Naive thymus-derived CD8-positive, alpha-beta T cell (primary cell): ENCODE data around the gene BAG2. TPM values are rescaled to one million over a fixed set of nuclear protein-coding genes. Genes with fewer than 3 reads are reported as not detected.
A peak's percentile ranks its signal among the peaks of the same experiment; 100 is the strongest.

Experiments
- ATAC-seq, 2 donors: fragments of 150-1000 bp; cut with Tn5 transposase in 1 of 2; sonication (Bioruptor Pico), chemical (Tn5 transposase) in 1 of 2; 1 replicate in 1 of 2; 2 replicates in 1 of 2; pipeline ENCODE4 v1.10.0; 2021; ENCODE audit warnings: mild to moderate bottlenecking in 2 of 2, moderate library complexity in 2 of 2
- POLR2A ChIA-PET: fragments of 350-600 bp; sonication (Branson Sonifier 250); formaldehyde crosslinking; loops from one replicate; lab custom pipeline; 2021; ENCODE audit warnings: antibody characterized with exemption; lab: Charles Lee
- DNase-seq, 10 donors: peaks; one replicate each; pipeline versions ENCODE4 v3.0.0 to v3.0.0-alpha.2; 2020 to 2022
- H3K27ac Mint-ChIP-seq, 10 donors: one replicate each; pipeline ENCODE4 v1.8.0; 2020 to 2022; ENCODE audit warnings: mild to moderate bottlenecking in 10 of 10, mixed read lengths in 10 of 10, moderate library complexity in 4 of 10, inconsistent platforms in 1 of 10
- H3K27me3 Mint-ChIP-seq, 5 donors: one replicate each; pipeline ENCODE4 v1.8.0; 2021 to 2022; ENCODE audit warnings: mixed read lengths in 5 of 5
- H3K36me3 Mint-ChIP-seq, 3 donors: one replicate each; pipeline ENCODE4 v1.8.0; 2020 to 2022; ENCODE audit warnings: mixed read lengths in 3 of 3, mild to moderate bottlenecking in 2 of 3, inconsistent platforms in 1 of 3
- H3K4me1 Mint-ChIP-seq, 4 donors: one replicate each; pipeline ENCODE4 v1.8.0; 2021 to 2022; ENCODE audit warnings: mixed read lengths in 4 of 4
- H3K4me3 Mint-ChIP-seq, 10 donors: one replicate each; pipeline ENCODE4 v1.8.0; 2020 to 2022; ENCODE audit warnings: mild to moderate bottlenecking in 10 of 10, mixed read lengths in 10 of 10, moderate library complexity in 6 of 10, inconsistent platforms in 1 of 10
- H3K9me3 Mint-ChIP-seq, 9 donors: one replicate each; pipeline ENCODE4 v1.8.0; 2020 to 2022; ENCODE audit warnings: mixed read lengths in 9 of 9, mild to moderate bottlenecking in 3 of 9, inconsistent platforms in 1 of 9, moderate library complexity in 1 of 9
- polyA plus RNA-seq, 3 donors: library from polyadenylated mRNA; unstranded; fragments of 300-500 nt; fragmentation: Illumina TruSeq; gene quantifications; one replicate each; pipeline ENCODE4 v1.2.3, GENCODE V29; 2021
- total RNA-seq, 8 experiments: library from RNA in 2 of 8; stranded (reverse) in 2 of 8; gene quantifications; one replicate each; pipeline ENCODE4 v1.2.3 and lab custom pipeline; 2021 to 2026

The BAG2 gene
- total and polyA plus RNA-seq, 5 experiments from 2014 or later = 2.0 to 5.2 (median 3.4) TPM

DNA sequence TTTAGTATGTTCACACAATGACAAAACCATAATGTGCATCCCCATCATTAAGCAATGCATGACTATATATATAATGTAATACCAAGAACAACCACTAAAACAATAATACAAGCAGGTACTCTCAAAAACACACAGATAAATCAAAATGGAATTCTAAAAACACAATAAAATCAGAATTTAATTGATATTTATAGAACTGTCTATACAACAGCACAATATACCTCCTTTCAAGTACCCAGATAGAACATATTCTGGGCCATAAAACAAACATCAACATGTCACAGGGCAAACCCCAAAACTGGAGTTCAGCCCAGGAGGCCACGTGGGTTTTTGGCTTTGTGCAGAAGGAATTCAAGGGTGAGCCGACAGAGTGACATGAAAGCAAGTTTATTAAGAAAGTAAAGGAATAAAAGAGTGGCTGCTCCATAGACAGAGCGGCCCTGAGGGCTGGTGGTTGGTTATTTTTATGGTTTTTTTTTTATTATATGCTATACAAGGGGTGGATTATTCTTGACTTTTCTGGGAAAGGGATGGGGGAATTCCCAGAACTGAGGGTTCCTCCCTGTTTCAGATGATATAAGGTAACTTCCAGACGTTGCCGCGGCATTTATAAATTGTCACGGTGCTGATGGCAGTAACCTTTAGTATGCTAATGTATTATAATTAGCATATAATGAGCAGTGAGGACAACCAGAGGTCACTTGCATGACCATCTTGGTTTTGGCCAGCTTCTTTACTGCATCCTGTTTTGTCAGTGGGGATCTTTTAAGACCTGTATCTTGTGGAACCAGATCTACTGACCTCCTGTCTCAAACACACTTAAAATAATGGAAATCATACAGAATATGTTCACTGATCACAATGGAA is 44.3 kb downstream of the BAG2 start:
- peaks cover 0 to 14% (median 8%) of the 10 kb centered on the region in 3 donors for H3K36me3 Mint-ChIP-seq
- ATAC-seq = no peak
- POLR2A ChIA-PET = interaction anchor here (0.7 kb wide), 1 partner anchor 9 kb away, joined by 4 read pairs; no protein-coding TSS in a partner anchor
- no peak overlapping the region for H3K27ac Mint-ChIP-seq
- peaks cover 14 to 20% (median 19%) of the 10 kb centered on the region in 4 donors for H3K4me1 Mint-ChIP-seq
- H3K27me3 Mint-ChIP-seq = peaks cover 0 to 12% (median 4%) of the 10 kb centered on the region in 5 donors
- no peak for DNase-seq
- H3K4me3 Mint-ChIP-seq = no peak overlapping the region
- H3K9me3 Mint-ChIP-seq = peaks cover 0 to 13% (median 7%) of the 10 kb centered on the region in 9 donors

DNA sequence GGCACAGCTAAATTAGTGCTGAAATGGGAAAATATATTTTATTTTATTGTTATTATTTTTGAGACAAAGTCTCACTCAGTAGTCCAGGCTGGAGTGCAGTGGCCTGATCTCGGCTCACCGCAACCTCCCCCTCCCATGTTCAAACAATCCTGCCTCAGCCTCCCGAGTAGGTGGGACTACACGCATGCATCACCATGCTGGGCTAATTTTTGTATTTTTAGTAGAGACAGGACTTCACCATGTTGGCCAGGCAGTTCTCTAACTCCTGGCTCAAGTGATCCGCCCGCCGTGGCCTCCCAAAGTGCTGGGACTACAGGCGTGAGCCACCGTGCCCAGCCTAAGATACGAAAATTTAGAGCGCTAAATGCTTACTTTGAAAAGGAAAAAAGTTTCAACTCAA is 45.1 kb downstream of the BAG2 start:
- Mint-ChIP-seq H3K27ac (no peak overlapping the region), H3K4me3 (no peak overlapping the region), H3K36me3 (peaks cover 0 to 18% (median 8%) of the 10 kb centered on the region in 3 donors), H3K27me3 (peaks cover 0 to 12% (median 4%) of the 10 kb centered on the region in 5 donors), H3K9me3 (peaks cover 0 to 13% (median 7%) of the 10 kb centered on the region in 9 donors), H3K4me1 (peaks cover 17 to 23% (median 21%) of the 10 kb centered on the region in 4 donors)
- POLR2A ChIA-PET = no interaction called here
- no peak for DNase-seq
- ATAC-seq = no peak

DNA sequence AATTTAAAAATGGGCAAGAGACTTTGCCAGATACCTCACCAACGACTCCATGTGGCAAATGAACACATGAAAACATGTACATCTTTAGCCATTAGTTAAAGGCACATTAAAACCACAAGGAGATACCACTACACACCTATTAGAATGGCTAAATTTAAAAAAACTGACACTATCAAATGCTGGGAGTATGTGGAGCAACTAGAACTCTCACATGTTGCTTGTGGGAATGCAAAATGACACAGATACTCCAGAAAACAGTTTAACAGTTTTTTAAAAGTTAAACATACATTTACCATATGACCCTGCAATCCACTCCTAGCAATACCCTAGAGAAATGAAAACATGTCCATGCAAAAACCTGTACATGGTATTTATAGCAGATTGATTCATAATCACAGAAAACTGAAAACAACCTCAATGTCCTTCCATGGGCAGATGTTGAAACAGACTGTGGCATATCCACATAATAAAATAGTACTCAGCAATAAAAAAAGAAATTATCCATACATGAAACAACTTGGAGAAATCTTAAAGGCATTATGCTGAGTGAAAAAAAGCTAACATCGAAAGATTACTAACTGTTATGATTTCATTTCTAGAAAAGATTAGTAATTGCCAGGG is 48.1 kb downstream of the BAG2 start:
- Mint-ChIP-seq H3K27ac (no peak overlapping the region), H3K9me3 (peaks cover 0 to 7% (median 1%) of the 10 kb centered on the region in 9 donors), H3K36me3 (peaks cover 0 to 10% (median 5%) of the 10 kb centered on the region in 3 donors), H3K4me3 (peak overlapping the region in 7 of 10 donors; percentile 30 to 71 (median 34)), H3K27me3 (peaks cover 4 to 21% (median 10%) of the 10 kb centered on the region in 5 donors), H3K4me1 (peaks cover 5 to 8% (median 7%) of the 10 kb centered on the region in 4 donors)
- POLR2A ChIA-PET = no interaction called here
- no peak for DNase-seq
- ATAC-seq = no peak

DNA sequence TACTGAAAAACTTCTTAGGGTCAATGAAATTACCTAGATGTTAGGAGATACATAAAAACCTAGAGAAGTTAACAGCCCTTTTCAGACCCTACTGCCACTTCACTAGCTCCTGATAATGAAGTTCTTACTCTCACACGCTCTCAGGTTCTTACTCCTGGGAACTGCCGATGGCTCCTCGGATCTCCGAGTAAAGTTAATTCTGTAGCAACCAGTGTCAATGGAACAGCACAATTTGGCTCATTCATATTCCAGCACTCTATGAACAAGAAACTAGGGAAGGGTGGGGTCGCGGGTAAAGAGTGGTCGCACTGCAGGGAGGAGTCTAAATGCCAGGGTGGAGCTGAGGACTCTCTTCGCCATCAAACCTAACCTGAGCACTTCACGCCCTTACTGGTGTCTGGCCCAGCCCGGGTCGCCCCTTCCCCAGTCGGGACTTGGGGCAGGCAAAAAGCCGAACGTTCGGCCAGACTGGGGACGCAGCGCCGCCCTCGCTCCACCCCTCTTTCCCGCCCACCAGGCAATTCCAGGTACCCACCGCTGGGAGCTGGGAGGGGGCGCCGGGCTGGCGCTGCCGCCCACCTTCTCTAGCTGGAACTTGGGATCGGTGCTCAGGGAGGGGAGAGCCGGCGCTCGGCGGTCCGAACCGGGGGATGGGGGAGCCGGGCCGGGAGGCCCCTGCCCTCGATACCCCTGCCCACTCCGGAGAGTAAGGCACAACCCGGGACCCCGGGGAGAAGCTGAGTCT is 49.2 kb downstream of the BAG2 start:
- H3K27me3 Mint-ChIP-seq = peaks cover 4 to 21% (median 10%) of the 10 kb centered on the region in 5 donors

GRCh38 chr6:57221936-57222742 is 50.0 kb downstream of the BAG2 start, which contains the start of gene RAB23:
RAB23 (minus strand) TSS chr6:57222307; CDS start chr6:57210380, 11,927 bp downstream.
- Mint-ChIP-seq H3K9me3 (no peaks in the 10 kb centered on the region), H3K4me1 (peaks cover 5 to 8% (median 6%) of the 10 kb centered on the region in 4 donors), H3K27me3 (peaks cover 4 to 21% (median 11%) of the 10 kb centered on the region in 5 donors), H3K36me3 (peaks cover 0 to 4% (median 0%) of the 10 kb centered on the region in 3 donors), H3K27ac (peak within 1 kb of the TSS; percentile 84 to 97 (median 92)), H3K4me3 (peak within 1 kb of the TSS; percentile 95 to 100 (median 99))
- POLR2A ChIA-PET = interaction anchor here (0.5 to 1.3 kb wide), 2 partner anchors 50 to 127 kb away, joined by 3 to 7 read pairs; partner anchors contain the start of gene BAG2
- DNase-seq = peak; percentile 75 to 88 (median 84)
- ATAC-seq = peak; percentile 83 to 88

More for the DNA sequence above, 49.2 kb downstream of the BAG2 start:
- Mint-ChIP-seq H3K9me3 (no peaks in the 10 kb centered on the region), H3K4me1 (peaks cover 5 to 8% (median 6%) of the 10 kb centered on the region in 4 donors), H3K36me3 (peaks cover 0 to 4% (median 0%) of the 10 kb centered on the region in 3 donors), H3K27ac (peak overlapping the region in 4 of 10 donors; percentile 50 to 88 (median 80)), H3K4me3 (peak overlapping the region; percentile 83 to 96 (median 91))
- peak in 8 of 10 donors; percentile 22 to 67 (median 40) for DNase-seq
- ATAC-seq = peak; percentile 60 to 65
- POLR2A ChIA-PET = interaction anchor here (1.3 kb wide), 1 partner anchor 49 kb away, joined by 7 read pairs; the partner anchor contains the start of gene BAG2

DNA sequence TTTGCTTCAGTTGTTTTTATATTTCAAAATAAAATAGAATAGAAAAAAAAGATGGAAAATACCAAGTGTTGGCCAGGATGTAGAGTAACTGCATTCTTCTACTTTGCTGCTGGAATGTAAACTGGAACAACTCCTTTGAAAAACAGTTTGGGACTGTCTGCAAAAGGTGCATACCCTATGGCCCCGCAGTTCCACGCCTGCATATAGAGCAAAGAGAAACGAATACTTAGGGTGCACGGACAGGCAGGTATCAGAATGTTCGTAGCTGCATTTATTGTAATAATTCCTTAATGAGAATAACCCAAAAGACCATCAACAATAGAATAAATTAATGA is 50.6 kb downstream of the BAG2 start:
- peaks cover 4 to 21% (median 9%) of the 10 kb centered on the region in 5 donors for H3K27me3 Mint-ChIP-seq
- peaks cover 0 to 4% (median 0%) of the 10 kb centered on the region in 3 donors for H3K36me3 Mint-ChIP-seq
- no peaks in the 10 kb centered on the region for H3K9me3 Mint-ChIP-seq
- H3K27ac Mint-ChIP-seq = peak overlapping the region in 3 of 10 donors; percentile 28 to 86 (median 60)
- peak in 1 of 2 donors; percentile 25 for ATAC-seq
- DNase-seq = peak in 2 of 10 donors; percentile 7 to 32
- POLR2A ChIA-PET = interaction anchor here (0.5 kb wide), 1 partner anchor 126 kb away, joined by 3 read pairs; no protein-coding TSS in a partner anchor
- H3K4me1 Mint-ChIP-seq = peaks cover 5 to 8% (median 6%) of the 10 kb centered on the region in 4 donors
- peak overlapping the region; percentile 95 to 100 (median 99) for H3K4me3 Mint-ChIP-seq

DNA sequence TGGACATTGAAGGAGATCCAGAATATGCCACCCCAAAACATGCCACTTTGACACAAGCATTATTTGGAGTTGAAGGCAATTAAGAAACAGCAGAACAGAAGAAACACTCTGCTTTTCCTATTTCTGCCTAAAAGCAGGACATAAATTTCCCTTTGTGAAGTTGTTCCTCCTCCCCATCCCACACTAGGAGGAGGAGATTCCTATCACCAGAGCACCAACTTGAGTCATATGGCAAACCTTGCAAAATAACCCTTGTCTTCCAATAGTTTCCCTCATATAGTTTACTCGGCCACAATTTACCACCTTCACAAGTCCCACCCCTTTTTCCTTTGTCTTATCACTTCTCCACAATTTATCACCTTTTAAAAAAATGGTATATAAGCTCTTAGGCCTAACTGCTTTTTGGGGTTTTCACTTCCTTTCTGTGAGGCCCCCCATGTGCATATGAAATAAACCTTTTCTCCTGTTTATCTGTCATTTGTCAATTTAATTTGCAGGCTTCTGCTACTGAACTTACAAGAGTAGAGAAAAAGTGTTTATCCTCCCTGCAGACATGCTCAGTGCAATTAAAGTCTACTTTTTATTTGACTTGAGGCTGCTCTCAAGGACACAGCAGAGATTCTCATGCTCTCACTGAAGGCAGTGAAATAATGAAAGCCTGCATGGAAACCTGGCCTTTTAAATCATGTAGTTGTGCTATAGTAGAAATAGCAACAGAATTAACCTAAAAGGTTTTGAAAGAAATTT is 52.8 kb downstream of the BAG2 start:
- H3K27ac Mint-ChIP-seq = peak overlapping the region in 1 of 10 donors; percentile 13
- no peak for DNase-seq
- H3K27me3 Mint-ChIP-seq = peaks cover 9 to 17% (median 12%) of the 10 kb centered on the region in 5 donors
- ATAC-seq = no peak
- H3K4me3 Mint-ChIP-seq = no peak overlapping the region
- no peaks in the 10 kb centered on the region for H3K9me3 Mint-ChIP-seq
- POLR2A ChIA-PET = interaction anchor here (0.5 kb wide), 1 partner anchor 8 kb away, joined by 4 read pairs; no protein-coding TSS in a partner anchor
- peaks cover 5 to 8% (median 6%) of the 10 kb centered on the region in 4 donors for H3K4me1 Mint-ChIP-seq
- peaks cover 0 to 4% (median 0%) of the 10 kb centered on the region in 3 donors for H3K36me3 Mint-ChIP-seq

DNA sequence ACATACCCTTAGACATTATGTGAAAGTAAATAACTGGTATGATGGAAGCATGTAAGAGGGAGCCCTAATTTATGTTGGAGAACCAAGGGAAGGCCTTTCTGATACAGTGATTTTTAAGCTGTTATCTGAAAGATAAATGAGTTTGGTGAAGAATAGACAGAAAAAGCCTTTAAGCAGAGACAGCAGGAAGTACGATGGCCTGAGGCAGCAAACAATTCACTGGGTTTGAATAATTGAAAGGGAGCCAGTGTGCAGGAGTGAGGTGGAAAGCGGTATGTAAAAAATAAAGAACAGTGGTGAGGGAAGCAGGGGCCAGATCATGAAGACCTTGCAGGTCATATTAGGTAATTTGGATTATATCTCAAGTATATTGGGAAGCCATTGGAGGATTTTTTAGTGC is 54.1 kb downstream of the BAG2 start:
- H3K4me3 Mint-ChIP-seq = no peak overlapping the region
- no peaks in the 10 kb centered on the region for H3K9me3 Mint-ChIP-seq
- H3K27me3 Mint-ChIP-seq = peaks cover 9 to 19% (median 17%) of the 10 kb centered on the region in 5 donors
- H3K27ac Mint-ChIP-seq = no peak overlapping the region
- peaks cover 0 to 4% (median 0%) of the 10 kb centered on the region in 3 donors for H3K36me3 Mint-ChIP-seq
- POLR2A ChIA-PET = no interaction called here
- H3K4me1 Mint-ChIP-seq = peaks cover 4 to 7% (median 5%) of the 10 kb centered on the region in 4 donors
- DNase-seq = no peak
- ATAC-seq = no peak
